ENCODE data around the gene KRT24. TPM values are rescaled to one million over a fixed set of nuclear protein-coding genes. Genes with fewer than 3 reads are reported as not detected.

Gene KRT24
- total RNA-seq, 1 donor = not detected

DNA sequence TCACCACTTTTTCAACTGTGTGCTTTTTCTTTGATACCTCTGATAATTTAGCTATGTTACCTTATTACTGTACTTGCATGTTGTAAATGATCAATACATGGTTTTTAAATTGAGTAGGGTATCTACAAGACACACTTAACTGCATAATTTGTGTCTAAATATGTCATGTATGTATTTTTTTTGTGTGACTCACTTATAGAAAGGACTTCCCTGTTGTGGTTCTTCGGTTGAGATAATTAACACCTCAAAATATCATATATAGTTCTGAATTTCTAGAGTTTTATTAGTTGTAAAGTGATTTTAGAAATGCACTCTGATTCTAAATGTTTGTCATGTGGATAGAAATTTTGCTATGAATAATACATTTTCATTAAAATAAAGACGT is 24.0 kb downstream of the KRT24 start:
- H3K4me3 ChIP-seq (ENCODE audit: low read depth, low read length) = no peak overlapping the region
- DNase-seq (ENCODE audit: low read depth) = no peak
- TF ChIP-seq, protein P1, sequence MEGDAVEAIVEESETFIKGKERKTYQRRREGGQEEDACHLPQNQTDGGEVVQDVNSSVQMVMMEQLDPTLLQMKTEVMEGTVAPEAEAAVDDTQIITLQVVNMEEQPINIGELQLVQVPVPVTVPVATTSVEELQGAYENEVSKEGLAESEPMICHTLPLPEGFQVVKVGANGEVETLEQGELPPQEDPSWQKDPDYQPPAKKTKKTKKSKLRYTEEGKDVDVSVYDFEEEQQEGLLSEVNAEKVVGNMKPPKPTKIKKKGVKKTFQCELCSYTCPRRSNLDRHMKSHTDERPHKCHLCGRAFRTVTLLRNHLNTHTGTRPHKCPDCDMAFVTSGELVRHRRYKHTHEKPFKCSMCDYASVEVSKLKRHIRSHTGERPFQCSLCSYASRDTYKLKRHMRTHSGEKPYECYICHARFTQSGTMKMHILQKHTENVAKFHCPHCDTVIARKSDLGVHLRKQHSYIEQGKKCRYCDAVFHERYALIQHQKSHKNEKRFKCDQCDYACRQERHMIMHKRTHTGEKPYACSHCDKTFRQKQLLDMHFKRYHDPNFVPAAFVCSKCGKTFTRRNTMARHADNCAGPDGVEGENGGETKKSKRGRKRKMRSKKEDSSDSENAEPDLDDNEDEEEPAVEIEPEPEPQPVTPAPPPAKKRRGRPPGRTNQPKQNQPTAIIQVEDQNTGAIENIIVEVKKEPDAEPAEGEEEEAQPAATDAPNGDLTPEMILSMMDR (IDR thresholded peaks at IDR 0.05; ENCODE audit: insufficient read depth, low read depth, low read length) = no peak

DNA sequence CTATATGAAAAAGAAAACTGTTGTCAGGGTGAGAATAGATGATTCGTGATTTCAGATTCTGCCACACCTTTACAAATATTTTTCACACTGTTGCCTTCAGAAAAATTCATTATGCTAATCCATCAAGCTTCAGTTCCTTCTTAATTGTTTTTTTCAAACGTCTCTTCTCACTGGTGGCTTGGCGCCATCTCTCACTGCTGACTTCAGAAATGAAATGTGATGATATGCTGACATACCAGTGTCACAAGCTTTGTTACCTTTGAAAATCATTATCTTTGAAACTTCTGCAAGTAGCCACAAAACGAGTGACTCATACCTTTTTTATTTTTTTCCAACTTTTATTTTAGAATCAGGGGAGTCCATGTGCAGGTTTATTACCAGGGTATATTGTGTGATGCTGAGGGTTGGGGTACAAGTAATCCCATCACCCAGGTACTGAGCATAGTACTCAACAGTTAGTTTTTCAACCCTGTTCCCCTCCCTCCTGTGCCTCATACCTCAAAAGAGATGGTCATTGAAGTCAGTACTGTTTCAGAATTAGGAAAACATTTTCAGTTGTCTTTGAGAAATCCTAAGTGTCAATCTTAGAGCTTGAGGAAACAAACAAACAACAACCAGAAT is 24.5 kb downstream of the KRT24 start:
- TF ChIP-seq, protein P1 (IDR thresholded peaks at IDR 0.05; ENCODE audit: insufficient read depth, low read depth, low read length) = no peak

DNA sequence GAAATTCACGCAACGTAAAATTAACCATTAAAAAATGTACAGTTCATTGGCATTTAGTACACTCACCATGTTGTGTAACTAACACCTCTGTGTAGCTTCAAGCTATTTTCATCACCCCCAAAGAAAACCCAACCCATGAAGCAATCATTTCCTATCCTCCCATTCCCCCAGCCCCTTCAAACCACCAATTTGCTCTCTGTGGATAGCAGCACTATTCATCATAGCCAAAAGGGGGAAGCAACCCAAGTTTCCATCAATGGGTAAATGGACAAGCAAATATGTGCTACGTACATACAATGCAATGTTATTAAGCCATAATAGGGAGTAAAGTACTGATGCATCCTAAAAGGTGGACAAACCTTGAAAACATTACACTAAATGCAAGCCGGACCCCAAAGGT is 27.6 kb downstream of the KRT24 start:
- DNase-seq (ENCODE audit: low read depth) = no peak
- TF ChIP-seq, protein P1 (IDR thresholded peaks at IDR 0.05; ENCODE audit: insufficient read depth, low read depth, low read length) = no peak

More for the DNA sequence above, 24.5 kb downstream of the KRT24 start:
- no peak for DNase-seq (ENCODE audit: low read depth)
- H3K4me3 ChIP-seq (ENCODE audit: low read depth, low read length) = no peak overlapping the region

DNA sequence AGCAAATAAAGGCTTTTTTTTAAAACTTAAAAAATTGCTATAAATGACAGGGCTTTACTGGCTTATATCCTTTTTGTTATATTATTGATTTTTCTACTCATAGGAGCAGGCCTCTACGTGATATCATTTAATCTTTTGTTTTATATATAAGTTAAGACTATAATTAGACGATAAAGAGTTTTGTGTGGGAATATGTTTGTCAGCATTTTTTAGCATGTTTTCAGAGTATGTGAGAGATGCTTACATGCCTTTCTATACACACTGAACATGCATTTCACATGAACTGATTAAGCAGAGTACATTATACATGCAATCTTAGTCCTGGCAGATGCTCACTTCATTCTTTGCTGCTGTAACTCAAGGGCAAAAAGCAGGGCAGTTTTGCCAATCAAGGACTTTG is 30.9 kb downstream of the KRT24 start:
- TF ChIP-seq, protein P1 (IDR thresholded peaks at IDR 0.05; ENCODE audit: insufficient read depth, low read depth, low read length) = no peak
- DNase-seq (ENCODE audit: low read depth) = no peak
- no peak overlapping the region for H3K4me3 ChIP-seq (ENCODE audit: low read depth, low read length)

More for the DNA sequence above, 27.6 kb downstream of the KRT24 start:
- no peak overlapping the region for H3K4me3 ChIP-seq (ENCODE audit: low read depth, low read length)

DNA sequence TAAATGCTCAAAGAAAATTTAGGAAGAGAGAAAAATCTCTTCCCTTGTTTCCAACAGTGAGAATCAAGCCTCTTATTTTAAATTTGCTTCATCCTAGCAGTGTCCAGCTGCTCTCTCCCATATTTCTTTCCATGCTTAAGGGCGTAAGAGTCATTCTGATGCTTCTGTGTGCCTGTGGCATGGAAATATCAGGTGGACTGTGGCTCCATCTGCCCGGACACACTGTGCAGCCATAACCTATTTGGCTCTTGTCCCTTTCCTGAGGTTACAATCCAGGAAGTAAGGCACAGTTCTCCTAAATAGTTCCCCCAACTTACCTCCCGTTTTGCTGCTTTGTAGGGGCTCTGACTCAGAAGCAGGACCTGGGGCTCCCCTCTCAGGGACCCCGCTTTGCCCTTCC is 32.3 kb downstream of the KRT24 start:
- DNase-seq (ENCODE audit: low read depth) = no peak
- TF ChIP-seq, protein P1 (IDR thresholded peaks at IDR 0.05; ENCODE audit: insufficient read depth, low read depth, low read length) = no peak
- no peak overlapping the region for H3K4me3 ChIP-seq (ENCODE audit: low read depth, low read length)

DNA sequence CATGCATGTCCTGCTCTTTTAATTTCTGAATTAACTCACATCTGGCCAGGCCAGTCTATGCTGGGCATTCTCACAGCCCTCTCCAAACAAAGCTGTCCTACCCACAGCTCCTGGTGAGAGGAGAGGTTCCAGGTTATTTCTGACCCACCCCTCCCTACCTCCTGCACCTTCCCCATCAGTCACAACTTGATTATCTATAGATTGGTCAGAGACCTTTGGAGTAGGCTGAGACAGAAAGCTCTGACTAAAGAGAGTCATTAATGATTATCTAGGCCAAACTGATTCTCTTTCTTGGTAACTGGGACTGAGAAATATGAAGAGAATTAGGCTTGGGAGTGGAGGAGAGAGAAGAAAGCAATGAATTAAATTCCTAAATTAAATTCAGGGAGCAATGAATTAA is 37.2 kb downstream of the KRT24 start:
- TF ChIP-seq, protein P1 (IDR thresholded peaks at IDR 0.05; ENCODE audit: insufficient read depth, low read depth, low read length) = no peak
- no peak for DNase-seq (ENCODE audit: low read depth)
- H3K4me3 ChIP-seq (ENCODE audit: low read depth, low read length) = no peak overlapping the region

Data from fibroblast of villous mesenchyme (primary cell).